ENCODE measurements around the gene ST6GALNAC2. TPM values are rescaled to one million over a fixed set of nuclear protein-coding genes. Genes with fewer than 3 reads are reported as not detected.

The ST6GALNAC2 gene
- total RNA-seq, 1 experiment from 2014 or later = 23.0 TPM

- no TSS peak for BruUV-seq (replicated peaks)
- intact Hi-C loops (cut with micrococcal nuclease; ENCODE audit: unreplicated experiment) = no loop called here
- H3K27ac ChIP-seq (ENCODE audit: low read length) = no peak overlapping the region
- ATAC-seq (peak; percentile 36; the same call in 1 of the 2 replicates), DNase-seq (ENCODE audit: low read depth, low spot score) (no peak)
- TF ChIP-seq SIN3A (IDR thresholded peaks at IDR 0.05; ENCODE audit: borderline replicate concordance, insufficient read depth, low read depth, low read length) = no peak
- no peak for TF ChIP-seq POLR2AphosphoS5 (IDR thresholded peaks at IDR 0.05; ENCODE audit: low read depth, low read length)
- no peak for TF ChIP-seq TCF7L2 (IDR thresholded peaks at IDR 0.05; ENCODE audit: low read depth, low read length)
- no peak; the same call in 1 of the 2 replicates for TF ChIP-seq CTCF (IDR thresholded peaks at IDR 0.05)
- no peak for TF ChIP-seq REST (IDR thresholded peaks at IDR 0.05; ENCODE audit: insufficient read depth in 1 of 2, low read depth in 2 of 2, low read length in 1 of 2)
- H3K4me1 ChIP-seq (ENCODE audit: control insufficient read depth, insufficient read depth, low read length) = no peaks in the 10 kb centered on the region
- no peaks in the 10 kb centered on the region for H3K9me3 ChIP-seq (ENCODE audit: control insufficient read depth, insufficient read depth, low read depth, low read length)
- in situ Hi-C loops (cut with HindIII; ENCODE audit: low pct_unique_long_range_greater_than_20kb, low sequenced_read_pairs) = no loop called here
- POLR2A ChIA-PET = interaction anchor here (0.6 kb wide), 1 partner anchor 49 kb away, joined by 5 read pairs; no protein-coding TSS in a partner anchor
- CTCF ChIA-PET = interaction anchor here (0.5 to 1.3 kb wide), 3 partner anchors 11 to 186 kb away, joined by 4 to 5 read pairs (median 4); no protein-coding TSS in a partner anchor
- H3K36me3 ChIP-seq (ENCODE audit: control insufficient read depth, insufficient read depth, low read length) = no peaks in the 10 kb centered on the region
- H3K27me3 ChIP-seq (ENCODE audit: control insufficient read depth, insufficient read depth, low read length) = no peaks in the 10 kb centered on the region
- H3K4me3 ChIP-seq (ENCODE audit: low read depth in 2 of 2, low read length in 2 of 2) = no peak overlapping the region
Observed at GRCh38 chr17:76612977-76613851, 27.6 kb upstream of the ST6GALNAC2 start.

- BruUV-seq (replicated peaks) = no TSS peak
- Histone ChIP-seq H3K4me1 (ENCODE audit: control insufficient read depth, insufficient read depth, low read length) (no peaks in the 10 kb centered on the region), H3K36me3 (ENCODE audit: control insufficient read depth, insufficient read depth, low read length) (no peaks in the 10 kb centered on the region), H3K9me3 (ENCODE audit: control insufficient read depth, insufficient read depth, low read depth, low read length) (no peaks in the 10 kb centered on the region), H3K27ac (ENCODE audit: low read length) (no peak overlapping the region), H3K4me3 (ENCODE audit: low read depth in 2 of 2, low read length in 2 of 2) (no peak overlapping the region), H3K27me3 (ENCODE audit: control insufficient read depth, insufficient read depth, low read length) (no peaks in the 10 kb centered on the region)
- in situ Hi-C loops (cut with HindIII; ENCODE audit: low pct_unique_long_range_greater_than_20kb, low sequenced_read_pairs) = no loop called here
- POLR2A ChIA-PET = no interaction called here
- intact Hi-C loops (cut with micrococcal nuclease; ENCODE audit: unreplicated experiment) = no loop called here
- TF ChIP-seq TCF7L2 (IDR thresholded peaks at IDR 0.05; ENCODE audit: low read depth, low read length) = no peak
- TF ChIP-seq POLR2AphosphoS5 (IDR thresholded peaks at IDR 0.05; ENCODE audit: low read depth, low read length) = no peak
- TF ChIP-seq CTCF (IDR thresholded peaks at IDR 0.05) = no peak
- TF ChIP-seq SIN3A (IDR thresholded peaks at IDR 0.05; ENCODE audit: borderline replicate concordance, insufficient read depth, low read depth, low read length) = no peak
- TF ChIP-seq REST (IDR thresholded peaks at IDR 0.05; ENCODE audit: insufficient read depth in 1 of 2, low read depth in 2 of 2, low read length in 1 of 2) = no peak
- CTCF ChIA-PET = interaction anchor here (1.3 kb wide), 1 partner anchor 12 kb away, joined by 5 read pairs; no protein-coding TSS in a partner anchor
- ATAC-seq = no peak
- DNase-seq (ENCODE audit: low read depth, low spot score) = no peak
Observed at GRCh38 chr17:76612465-76612864, 26.8 kb upstream of the ST6GALNAC2 start.

Measured in Panc1 (cell line).